GM19351 (cell line): Measurements from ENCODE around the gene DPF3.

ENCODE experiments used
- ATAC-seq: cut with Tn5 transposase; IDR thresholded peaks from one replicate; pipeline ENCODE4 v1.9.1; 2021; ENCODE audit warnings: mild to moderate bottlenecking, moderate library complexity; ENCODE audit not compliant: unreplicated experiment

DPF3 gene

GRCh38 chr14:72722201-72722785, 171.6 kb downstream of the DPF3 start:
- ATAC-seq: no peak

- ATAC-seq: no peak
These were observed 172.8 kb downstream of the DPF3 start for GRCh38 chr14:72721083-72721482.

- ATAC-seq: peak; percentile 73
These were observed 176.7 kb downstream of the DPF3 start for GRCh38 chr14:72717220-72717619.

- no peak for ATAC-seq
These were observed 177.4 kb downstream of the DPF3 start for GRCh38 chr14:72716476-72716875.

- ATAC-seq: no peak
These were observed 178.1 kb downstream of the DPF3 start for GRCh38 chr14:72715850-72716228.

GRCh38 chr14:72715215-72715849, 178.6 kb downstream of the DPF3 start:
- ATAC-seq: no peak

GRCh38 chr14:72714871-72715214, 179.1 kb downstream of the DPF3 start:
- ATAC-seq: no peak

- no peak for ATAC-seq
These were observed 179.8 kb downstream of the DPF3 start for GRCh38 chr14:72714094-72714493.

- no peak for ATAC-seq
These were observed 182.0 kb downstream of the DPF3 start for GRCh38 chr14:72711936-72712335.

- ATAC-seq: no peak
These were observed 183.8 kb downstream of the DPF3 start for GRCh38 chr14:72709916-72710611.

- ATAC-seq: no peak
These were observed 185.0 kb downstream of the DPF3 start for GRCh38 chr14:72708708-72709475.

GRCh38 chr14:72708222-72708621, 185.7 kb downstream of the DPF3 start:
- ATAC-seq: no peak

- no peak for ATAC-seq
These were observed 187.4 kb downstream of the DPF3 start for GRCh38 chr14:72706485-72706884.

- ATAC-seq: no peak
These were observed 189.4 kb downstream of the DPF3 start for GRCh38 chr14:72704502-72704901.

- no peak for ATAC-seq
These were observed 192.3 kb downstream of the DPF3 start for GRCh38 chr14:72701605-72702004.

GRCh38 chr14:72701237-72701565, 192.7 kb downstream of the DPF3 start:
- no peak for ATAC-seq

- no peak for ATAC-seq
These were observed 193.3 kb downstream of the DPF3 start for GRCh38 chr14:72700338-72701236.

- no peak for ATAC-seq
These were observed 194.0 kb downstream of the DPF3 start for GRCh38 chr14:72699852-72700257.

- no peak for ATAC-seq
These were observed 194.5 kb downstream of the DPF3 start for GRCh38 chr14:72699443-72699842.

- ATAC-seq: no peak
These were observed 201.2 kb downstream of the DPF3 start for GRCh38 chr14:72692696-72693095.

GRCh38 chr14:72690324-72690723, 203.6 kb downstream of the DPF3 start:
- ATAC-seq: no peak
